HG03442 (cell line): ENCODE results near the gene BSN.
"Not testable (repeated sequence)": the region's sequence is repeated elsewhere in the genome, so short reads cannot be mapped to it uniquely, and the experiment has no call there.

Experiments
- ATAC-seq: cut with Tn5 transposase; IDR thresholded peaks from one replicate; pipeline ENCODE4 v1.9.1; 2021; ENCODE audit warnings: mild to moderate bottlenecking, moderate library complexity; ENCODE audit not compliant: unreplicated experiment

Gene BSN

DNA sequence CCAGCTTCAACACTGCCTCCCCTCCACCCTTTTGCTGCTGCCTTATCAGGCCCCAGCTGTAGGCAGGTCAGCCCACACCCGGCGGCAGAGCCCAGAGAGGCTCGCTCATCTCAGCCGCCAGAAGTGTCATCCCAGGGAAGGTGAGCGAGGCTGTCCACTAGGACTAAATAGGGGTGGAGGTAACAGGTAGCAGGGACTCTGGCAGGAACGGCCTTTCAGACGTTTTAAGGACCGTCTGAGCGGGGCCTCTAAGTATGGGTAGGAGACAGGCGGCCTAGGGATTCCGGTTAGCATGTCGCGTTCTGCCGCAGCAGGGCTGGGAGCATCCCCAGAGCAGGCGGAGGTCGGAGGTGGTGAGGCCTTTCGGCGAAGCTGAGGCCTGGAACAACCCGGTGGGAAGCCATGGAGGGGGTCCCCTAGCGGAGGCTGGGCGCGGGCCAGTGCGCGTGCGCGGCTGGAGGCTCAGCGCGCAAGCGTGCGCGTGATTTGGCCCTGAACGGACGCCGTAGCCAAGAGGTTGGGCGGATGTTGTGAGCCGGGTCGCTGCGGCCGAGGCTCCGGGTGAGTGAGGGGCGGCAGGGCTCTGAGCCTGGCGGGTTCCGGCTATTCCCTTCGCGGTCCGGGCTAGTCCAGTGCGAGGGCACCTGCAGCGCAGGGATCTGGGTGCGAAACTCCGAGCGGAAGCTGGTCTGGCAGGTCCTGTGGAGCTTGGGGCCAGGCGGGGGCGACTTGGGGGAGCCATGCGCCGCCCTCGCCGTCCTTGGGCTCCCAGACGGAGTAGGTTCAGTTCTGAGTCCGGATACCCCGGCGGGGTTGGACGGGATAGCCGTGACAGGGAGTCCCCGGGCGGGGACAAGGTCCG lies 135.0 kb downstream of the BSN start, which contains the start of the genes MST1 and RNF123:
MST1 (minus strand) TSS at position 429 of the 862 bp plus-strand sequence. CDS start 783 bp downstream, outside the sequence.
RNF123 (plus strand) TSS at position 512 of the 862 bp plus-strand sequence. CDS start 1,609 bp downstream, outside the sequence.
- peak; percentile 65 for ATAC-seq

DNA sequence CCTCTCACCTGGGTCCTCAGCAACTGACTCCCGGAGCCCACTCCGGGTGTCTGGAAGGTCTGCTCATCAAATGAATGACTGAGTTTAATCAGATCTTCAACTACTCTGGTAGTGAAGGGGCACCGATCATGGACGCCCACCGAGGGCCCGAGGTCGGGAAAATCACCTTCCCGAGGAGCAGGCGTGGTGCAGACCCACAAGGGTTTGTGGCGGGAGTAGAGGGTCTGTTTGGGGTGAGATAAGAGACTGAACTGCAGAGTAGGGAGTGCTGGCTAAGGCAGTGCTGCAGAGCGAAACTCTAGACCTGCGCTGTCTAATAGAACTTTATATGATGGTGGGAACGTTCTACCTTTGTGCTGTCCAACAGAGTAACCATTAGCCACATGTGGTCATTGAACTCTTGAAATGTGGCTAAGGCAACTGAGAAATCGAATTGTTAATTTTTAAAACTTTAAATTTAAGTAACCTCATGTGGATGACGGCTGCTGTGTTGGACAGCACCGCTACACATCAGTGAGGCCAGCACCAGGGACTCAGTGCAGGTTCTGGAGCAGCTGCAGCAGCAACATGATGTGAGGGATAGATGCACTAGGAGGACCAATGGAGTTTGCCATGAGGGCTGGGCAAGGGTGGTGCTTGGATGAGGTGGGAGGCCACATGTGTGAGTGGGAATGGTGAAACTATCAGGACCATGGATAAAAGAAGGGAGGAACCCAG lies 135.8 kb downstream of the BSN start:
- ATAC-seq, result peak; percentile 5

DNA sequence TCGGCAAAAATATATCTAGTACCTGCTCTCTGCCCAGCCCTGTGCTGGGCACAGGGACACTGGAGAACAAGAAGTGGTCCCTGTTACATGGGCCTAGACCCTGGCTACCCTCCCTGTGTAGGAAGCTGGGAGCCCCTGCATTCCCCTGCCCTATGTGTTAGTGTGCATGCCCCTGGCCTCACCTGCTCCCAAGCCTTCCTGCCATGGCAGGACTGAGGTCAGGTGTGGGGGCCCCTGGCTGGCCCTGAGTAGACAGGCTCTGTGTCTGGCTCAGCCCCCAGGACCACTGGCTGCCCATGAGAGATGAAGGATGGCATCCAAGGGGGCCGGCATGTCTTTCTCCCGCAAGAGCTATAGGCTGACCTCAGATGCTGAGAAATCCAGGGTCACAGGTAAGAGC lies 136.6 kb downstream of the BSN start:
- not testable (repeated sequence) for ATAC-seq

DNA sequence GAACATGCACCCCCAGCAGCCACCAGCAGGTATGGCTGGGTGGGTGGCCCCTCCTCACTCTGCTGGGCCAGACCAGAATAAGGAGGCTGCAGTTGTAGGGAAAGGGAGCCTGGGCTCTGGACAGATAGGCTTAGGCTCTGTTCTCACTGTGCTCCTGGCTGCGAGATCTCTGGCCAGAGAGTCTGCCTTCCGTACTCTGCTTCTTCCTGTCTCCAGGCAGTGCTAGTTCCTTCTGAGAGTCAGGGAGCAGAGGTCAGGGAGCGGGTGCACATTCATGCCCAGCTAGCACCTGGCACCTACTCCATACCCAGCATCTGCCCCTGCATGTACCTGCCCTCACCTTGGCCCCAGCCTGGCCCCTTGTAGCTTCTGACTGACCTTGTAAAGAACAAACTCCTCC lies 137.2 kb downstream of the BSN start:
- ATAC-seq, result not testable (repeated sequence)

DNA sequence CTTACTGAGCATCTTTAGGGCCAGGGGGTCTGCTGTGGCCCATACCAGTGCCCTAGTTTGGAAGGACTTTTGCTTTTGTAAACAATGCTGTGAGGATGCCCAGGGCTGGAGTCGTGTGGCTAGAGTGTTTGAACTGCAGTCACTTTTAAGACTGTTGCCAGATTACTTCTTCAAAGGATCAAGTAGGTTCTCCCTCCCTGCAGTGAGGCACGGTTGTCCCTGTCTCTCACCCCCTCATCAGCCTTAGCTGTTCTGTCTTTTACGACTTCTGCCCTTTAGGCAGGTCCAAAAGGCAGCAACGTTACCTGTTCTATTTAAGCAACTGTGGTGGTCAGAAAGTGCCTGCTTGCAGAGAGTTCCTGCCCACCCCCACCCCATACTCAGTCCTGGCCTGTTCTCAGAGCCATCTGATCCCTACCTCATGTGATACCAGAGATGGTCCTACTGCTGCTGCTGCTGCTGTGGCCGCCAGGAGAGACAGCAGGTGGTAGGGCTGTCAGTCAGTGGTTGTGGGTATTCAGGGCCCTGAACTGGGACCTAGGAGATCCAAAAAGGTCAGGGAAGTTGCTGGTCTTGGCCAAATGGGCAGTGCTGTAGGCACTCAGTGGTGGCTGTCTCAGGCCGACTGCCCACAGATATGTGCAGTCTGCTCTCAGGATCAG lies 140.3 kb downstream of the BSN start:
- ATAC-seq, result not testable (repeated sequence)

DNA sequence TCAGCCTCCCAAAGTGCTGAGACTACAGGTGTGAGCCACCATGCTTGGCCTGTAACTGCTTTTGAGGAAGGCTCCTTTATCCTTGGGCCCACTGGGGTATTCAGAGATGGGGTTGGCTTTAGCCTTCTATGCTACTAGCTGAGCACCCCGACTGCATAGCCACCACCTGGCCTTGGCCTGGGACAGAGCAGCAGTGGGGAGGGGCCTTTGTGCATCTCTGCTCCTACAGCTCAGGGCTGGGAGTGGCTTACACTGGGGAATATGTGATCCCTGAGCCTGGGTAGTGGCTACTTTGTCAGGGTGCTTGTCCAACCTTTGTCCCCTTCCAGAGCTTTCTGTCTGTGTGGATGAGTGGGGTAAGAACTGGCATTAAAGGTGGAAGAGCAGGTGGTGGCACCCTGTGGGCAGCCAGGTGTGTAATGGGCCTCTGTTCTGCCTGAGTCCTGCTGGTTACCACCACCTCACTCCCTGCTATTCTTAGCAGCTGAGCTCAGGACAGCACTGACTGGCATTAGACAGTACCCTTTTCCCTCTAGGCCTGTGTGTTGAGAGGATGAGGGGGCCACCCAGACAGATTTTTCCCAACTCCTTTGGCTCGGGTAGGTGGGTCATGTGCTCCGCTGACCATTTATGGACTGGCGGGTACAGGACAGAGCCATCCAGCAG lies 141.2 kb downstream of the BSN start:
- not testable (repeated sequence) for ATAC-seq

DNA sequence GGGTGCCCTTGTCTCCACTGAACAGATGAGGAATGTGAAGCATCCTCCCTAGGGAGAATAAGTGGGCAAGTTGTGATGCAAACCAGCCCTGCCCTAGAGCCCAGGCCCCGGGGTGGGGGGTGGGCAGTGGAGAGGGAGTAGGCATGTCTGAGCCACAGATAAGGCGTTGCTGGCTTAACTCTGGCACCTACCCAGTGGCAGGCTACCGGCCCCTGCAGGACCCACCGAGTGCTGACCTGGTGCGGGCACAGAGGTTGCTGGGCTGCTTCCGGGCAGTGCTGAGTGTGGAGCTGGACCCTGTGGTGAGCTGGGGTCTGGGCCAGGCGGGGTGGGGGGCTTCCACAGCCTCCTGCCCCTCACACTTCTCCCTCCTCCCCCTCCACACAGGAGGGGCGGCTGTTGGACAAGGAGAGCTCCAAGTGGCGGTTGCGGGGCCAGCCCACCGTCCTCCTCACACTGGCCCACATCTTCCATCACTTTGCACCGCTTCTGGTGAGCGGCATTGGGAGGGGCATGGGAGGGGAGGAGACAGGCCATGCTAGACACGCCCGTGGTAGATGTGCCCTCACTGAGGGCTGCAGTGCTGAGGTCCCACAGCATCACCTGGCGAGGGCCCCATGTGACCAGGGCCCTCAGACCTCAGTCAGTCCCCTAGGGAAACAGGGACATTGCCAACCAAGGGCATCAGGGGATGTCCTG lies 145.2 kb downstream of the BSN start:
- no peak for ATAC-seq

DNA sequence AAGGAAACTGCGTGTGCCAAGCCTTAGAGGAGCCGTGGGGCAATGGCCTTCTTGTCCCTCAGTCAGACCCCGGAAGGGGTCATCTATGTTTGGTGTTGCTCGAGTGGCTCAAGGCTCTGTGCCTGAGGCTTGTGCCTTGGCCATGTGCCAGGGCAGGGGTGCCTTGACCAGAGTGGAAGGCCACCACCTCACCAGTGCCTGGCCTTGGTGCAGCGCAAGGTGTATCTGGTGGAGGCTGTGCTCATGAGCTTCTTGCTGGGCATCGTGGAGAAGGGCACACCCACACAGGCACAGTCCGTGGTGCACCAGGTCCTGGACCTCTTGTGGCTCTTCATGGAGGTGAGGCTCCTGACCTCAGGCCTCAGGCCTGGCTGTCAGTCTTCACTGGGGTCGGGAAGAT lies 145.7 kb downstream of the BSN start:
- ATAC-seq, result no peak

DNA sequence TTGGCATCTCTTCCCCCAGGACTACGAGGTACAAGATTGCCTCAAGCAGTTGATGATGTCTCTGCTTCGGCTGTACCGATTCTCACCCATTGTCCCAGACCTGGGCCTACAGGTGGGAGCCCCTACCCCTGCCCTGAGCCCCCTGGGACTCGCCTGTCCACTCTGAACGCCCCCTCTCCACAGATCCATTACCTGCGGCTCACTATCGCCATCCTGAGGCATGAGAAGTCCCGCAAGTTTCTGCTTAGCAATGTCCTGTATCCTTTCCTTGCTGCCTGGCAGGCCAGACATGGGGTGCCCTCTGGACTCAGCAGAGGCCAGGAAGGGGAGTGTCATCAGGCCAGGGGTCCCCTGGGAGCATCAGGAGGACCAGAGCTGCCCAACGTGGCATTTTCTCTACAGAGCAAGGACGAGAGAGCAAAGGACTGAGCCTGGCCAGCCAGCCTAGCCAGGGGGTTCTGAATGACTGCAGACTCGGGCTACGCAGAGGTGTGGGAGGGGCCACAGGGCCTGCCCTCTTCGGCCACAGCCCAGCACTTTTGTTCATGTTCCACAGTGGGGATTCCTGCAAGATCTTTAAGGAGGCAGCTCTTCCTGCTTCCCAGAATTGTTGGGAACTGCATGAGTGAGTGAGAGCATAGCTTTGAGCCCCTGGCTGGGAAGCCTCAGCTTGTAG lies 146.3 kb downstream of the BSN start:
- ATAC-seq, result no peak

DNA sequence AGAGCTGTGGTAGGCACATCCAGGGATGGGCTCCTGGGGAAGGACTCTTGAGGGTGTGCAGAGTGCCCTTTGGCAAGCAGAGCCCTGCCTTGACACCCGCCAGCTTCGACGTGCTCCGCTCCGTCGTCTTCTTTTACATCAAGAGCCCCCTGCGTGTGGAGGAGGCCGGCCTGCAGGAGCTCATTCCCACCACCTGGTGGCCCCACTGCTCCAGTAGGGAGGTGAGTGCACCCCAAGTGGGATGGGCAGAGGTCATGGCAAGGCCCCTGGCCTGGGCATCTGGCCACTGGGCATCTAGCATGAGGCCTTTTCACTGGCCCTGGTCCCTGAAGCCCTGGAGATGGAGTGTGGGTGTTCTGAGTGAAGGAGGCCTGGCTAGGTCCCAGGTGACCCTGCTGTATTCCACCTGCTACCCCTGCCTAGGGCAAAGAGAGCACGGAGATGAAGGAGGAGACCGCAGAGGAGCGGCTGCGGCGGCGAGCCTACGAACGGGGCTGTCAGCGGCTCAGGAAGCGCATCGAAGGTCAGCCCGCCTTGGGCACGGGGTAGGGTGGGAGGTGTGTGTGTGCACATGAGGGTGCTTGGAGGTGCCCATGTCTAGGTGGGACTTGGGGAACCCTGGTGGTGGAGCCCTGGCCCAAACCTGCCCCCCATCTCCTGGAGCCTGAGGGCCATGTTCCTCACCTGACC lies 147.3 kb downstream of the BSN start:
- no peak for ATAC-seq

DNA sequence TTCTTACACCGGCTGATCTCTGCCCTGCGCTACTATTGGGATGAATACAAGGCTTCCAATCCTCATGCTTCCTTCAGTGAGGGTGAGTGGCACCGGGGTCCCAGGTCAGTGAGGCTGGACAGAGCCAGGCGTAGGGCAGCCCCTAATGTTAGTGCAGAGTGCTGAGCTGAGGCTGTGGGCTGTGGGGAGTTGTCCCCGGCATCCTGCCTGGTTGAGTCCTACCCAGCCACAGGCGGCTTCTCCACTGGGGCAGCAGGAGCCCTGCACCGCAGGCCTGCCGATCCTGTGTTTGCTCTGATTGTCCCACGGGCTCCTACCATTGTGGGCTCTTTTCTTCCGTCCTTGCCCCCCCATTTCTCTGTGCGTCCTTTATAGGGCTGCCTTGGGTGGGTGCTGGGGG lies 148.4 kb downstream of the BSN start:
- no peak for ATAC-seq

DNA sequence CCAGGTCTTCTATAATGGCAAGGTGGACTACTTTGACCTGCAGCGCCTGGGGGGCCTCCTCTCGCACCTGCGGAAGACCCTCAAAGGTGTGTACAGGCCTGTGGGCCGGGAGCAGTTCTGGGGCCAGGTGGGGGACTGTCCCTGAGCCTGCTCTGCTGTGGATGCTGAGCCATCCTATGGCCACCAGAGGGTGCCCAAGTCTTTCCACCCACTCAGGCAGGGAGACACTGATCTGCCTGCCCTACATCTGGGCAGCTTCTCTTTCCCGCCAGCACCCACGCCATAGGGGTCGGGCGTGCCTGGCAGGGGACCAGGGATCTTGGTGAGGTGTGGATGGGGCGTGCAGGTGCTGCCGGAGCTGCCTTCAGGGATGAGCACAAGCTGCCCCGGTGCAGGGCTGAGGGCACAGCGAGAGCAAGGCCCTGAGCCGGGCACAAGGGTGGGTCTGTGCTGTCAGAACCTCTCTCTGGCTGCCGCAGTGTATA lies 149.2 kb downstream of the BSN start:
- peak; percentile 54 for ATAC-seq

DNA sequence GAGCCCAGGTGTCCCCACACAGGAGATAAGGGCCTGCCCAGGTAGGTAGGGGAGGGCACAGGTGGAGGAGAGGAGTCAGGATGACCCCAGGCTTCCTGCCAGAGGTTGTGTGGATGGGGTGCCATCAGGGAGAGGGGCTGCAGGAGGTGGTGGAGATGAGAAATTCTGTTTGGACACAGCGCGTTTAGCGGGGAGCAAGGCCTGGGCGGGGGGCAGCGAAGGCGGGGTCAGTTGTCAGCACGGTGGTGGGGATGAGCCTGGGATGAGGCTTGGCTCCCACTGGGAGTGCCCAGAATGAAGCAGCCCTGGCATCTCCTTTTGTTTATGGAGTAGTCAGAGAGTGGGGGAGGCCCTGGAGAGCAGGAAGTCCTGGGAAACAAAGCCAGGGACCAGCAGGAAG lies 149.7 kb downstream of the BSN start:
- ATAC-seq, result no peak

DNA sequence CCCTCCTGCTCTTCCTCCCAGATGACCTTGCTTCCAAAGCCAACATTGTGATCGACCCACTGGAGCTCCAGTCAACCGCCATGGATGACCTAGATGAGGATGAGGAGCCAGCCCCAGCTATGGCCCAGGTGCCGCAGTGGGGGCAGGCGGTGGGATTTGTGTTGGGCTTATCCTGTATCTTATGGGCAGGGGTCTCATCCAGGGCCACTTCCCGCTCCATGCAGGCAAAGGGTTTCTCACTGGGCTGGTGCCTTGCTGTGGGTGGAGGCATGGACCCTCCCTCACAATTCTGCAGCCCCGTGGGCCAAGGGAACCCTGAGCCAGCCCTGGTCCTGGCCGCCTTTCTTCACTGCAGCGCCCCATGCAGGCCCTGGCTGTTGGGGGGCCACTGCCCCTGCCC lies 150.4 kb downstream of the BSN start:
- ATAC-seq, result no peak

DNA sequence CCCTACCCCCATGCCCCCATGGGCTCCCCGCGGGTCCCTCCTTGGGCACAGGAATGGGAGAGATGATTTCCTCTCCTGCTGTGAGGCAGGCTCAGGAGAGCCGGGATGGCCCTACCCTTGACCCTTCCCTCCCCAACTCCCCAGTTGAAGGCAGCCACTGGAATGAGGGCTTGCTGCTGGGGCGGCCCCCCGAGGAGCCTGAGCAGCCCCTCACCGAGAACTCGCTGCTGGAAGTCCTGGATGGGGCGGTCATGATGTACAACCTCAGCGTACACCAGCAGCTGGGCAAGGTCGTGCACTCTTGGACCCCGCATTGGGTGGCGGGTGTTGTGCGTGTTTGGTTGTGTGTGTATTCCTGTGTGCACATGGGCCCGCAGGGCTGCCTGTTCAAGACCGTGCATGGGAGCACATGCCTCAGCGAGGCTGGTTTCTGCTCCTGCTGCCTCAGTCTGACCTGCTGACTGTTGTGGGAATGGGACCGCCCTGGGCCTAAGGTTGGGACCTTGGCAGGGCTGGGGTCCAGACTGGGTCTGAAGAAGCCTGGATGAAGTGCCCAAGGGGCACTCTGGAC lies 151.2 kb downstream of the BSN start:
- no peak for ATAC-seq

DNA sequence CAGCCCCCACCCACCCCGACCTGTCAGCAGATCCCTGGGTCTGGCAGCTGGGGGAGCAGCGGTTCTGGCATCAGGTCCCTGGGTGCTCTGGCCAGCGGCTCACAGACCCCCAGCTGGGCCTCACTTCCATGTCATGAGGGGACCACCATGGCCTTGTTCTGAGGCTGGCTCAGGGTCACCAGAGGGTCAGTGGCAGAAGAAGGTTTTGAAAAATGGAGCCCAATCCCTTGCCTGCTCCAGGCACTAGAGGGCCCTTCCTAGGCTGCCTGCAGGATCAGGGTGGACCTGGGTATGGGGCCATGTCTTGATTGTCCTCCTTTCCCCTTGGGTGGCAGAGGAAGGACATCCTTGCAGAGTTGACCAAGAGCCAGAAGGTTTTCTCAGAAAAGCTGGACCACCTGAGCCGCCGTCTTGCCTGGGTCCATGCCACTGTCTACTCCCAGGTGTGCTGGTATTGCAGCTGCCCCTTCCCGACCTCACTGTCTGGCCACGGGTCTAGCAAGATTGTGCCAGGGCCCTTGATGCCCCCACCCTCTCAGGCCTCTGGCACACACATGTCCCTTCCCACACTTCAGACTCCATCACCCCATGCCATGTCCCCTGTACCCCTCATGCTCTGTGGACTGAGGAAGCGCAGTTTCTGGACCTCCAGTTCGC lies 152.3 kb downstream of the BSN start:
- no peak for ATAC-seq

DNA sequence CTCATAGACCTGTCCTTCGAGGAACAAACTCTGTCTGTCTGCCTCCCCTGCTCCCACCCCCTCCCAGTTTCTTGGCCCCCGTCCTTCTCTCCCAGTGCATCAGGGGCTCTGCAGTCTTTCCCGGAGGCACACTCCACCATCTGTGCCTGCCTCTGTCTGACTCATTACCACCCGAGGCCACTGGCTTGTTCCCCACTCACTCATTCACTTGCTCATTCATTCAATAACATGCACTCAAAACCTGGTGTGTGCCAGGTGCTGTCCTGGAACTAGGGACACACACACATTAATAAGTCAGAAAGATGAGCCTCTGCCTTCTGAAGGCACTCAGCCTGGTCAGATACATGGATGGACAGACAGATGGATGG lies 152.8 kb downstream of the BSN start:
- no peak for ATAC-seq

DNA sequence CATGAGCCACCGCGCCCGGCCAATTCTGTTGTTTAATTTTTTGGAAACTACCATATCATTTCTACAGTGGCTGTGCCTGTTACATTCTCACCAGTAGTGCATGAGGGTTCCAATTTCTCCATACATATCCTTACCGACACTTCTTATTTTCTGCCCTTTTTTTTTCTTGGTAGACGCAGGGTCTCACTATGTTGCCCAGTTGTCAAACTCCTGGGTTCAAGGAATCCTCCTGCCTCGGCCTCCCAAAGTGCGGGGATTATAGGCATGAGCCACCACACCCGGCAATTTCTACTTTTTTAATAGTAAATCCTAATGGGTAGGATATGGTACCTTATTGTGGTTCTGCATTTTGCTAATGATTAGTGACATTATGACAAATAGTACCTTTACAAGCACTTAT lies 155.6 kb downstream of the BSN start:
- ATAC-seq, result no peak
